Breast epithelium (tissue), 4 donors: ENCODE data around the gene PPP1R1B. TPM values are rescaled to one million over a fixed set of nuclear protein-coding genes. Genes with fewer than 3 reads are reported as not detected.

Experiments used
- DNase-seq, 2 donors: peaks; one replicate each; pipeline ENCODE4 v3.0.0-alpha.2; 2019; ENCODE audit warnings: low spot score in 2 of 2
- H3K27ac ChIP-seq, 2 donors: fragments of 200-600 bp; sonication (generic) in 1 of 2; one replicate each; pipeline ENCODE4 v1.5.1; 2016 to 2019; ENCODE audit warnings: mild to moderate bottlenecking in 1 of 2
- H3K27me3 ChIP-seq, 2 donors: fragments of 200-600 bp; sonication (generic) in 1 of 2; one replicate each; pipeline versions ENCODE4 v1.5.1 to v1.6.0; 2017 to 2019; ENCODE audit warnings: control low read depth in 1 of 2, mild to moderate bottlenecking in 1 of 2
- H3K36me3 ChIP-seq: fragments of 200-600 bp; one replicate; pipeline ENCODE4 v1.5.1; 2019
- H3K4me1 ChIP-seq, 2 donors: fragments of 200-600 bp; sonication (generic); one replicate each; pipeline ENCODE4 v1.5.1; 2016 to 2019; ENCODE audit warnings: control low read depth in 1 of 2
- H3K4me3 ChIP-seq, 3 donors: fragments of 200-600 bp; sonication (generic); 1 replicate in 2 of 3; 2 replicates in 1 of 3; pipeline ENCODE4 v1.5.1; 2016 to 2019; ENCODE audit warnings: mild to moderate bottlenecking in 3 of 3, moderate library complexity in 2 of 3
- H3K9me3 ChIP-seq, 2 donors: fragments of 200-600 bp; sonication (generic) in 1 of 2; one replicate each; pipeline ENCODE4 v1.5.1; 2016 to 2019; ENCODE audit warnings: control low read depth in 1 of 2
- POLR2A ChIP-seq: fragments of 450-650 bp; IDR thresholded peaks from one replicate; pipeline ENCODE4 v1.6.1; 2016; ENCODE audit warnings: antibody characterized with exemption, mild to moderate bottlenecking, moderate library complexity
- POLR2AphosphoS5 ChIP-seq, 3 donors: sonication (generic); formaldehyde crosslinking; IDR thresholded peaks; one replicate each; pipeline ENCODE4 v1.6.1; 2017; ENCODE audit warnings: antibody characterized with exemption in 3 of 3
- intact Hi-C: fragments of 100-400 bp; cut with DNase I; formaldehyde crosslinking; loops from one replicate; pipeline ENCODE4 v1.15.1; 2023; ENCODE audit warnings: low total_unique reads
- total RNA-seq, 3 donors: library from RNA; depleted of rRNA; stranded (reverse); fragments of >200 nt; gene quantifications; one replicate each; pipeline ENCODE4 v1.1.0, GENCODE V29; 2016
- TF ChIP-seq, protein P1 (sequence below), 3 donors: fragments of 450-650 bp; IDR thresholded peaks; one replicate each; pipeline ENCODE4 v1.5.1; 2016 to 2017; ENCODE audit warnings: antibody characterized with exemption in 3 of 3, mild to moderate bottlenecking in 3 of 3, moderate library complexity in 3 of 3

Gene PPP1R1B
- total RNA-seq, result 10 to 100 TPM; 22.6 to 71.3 (median 67.5) TPM

DNA sequence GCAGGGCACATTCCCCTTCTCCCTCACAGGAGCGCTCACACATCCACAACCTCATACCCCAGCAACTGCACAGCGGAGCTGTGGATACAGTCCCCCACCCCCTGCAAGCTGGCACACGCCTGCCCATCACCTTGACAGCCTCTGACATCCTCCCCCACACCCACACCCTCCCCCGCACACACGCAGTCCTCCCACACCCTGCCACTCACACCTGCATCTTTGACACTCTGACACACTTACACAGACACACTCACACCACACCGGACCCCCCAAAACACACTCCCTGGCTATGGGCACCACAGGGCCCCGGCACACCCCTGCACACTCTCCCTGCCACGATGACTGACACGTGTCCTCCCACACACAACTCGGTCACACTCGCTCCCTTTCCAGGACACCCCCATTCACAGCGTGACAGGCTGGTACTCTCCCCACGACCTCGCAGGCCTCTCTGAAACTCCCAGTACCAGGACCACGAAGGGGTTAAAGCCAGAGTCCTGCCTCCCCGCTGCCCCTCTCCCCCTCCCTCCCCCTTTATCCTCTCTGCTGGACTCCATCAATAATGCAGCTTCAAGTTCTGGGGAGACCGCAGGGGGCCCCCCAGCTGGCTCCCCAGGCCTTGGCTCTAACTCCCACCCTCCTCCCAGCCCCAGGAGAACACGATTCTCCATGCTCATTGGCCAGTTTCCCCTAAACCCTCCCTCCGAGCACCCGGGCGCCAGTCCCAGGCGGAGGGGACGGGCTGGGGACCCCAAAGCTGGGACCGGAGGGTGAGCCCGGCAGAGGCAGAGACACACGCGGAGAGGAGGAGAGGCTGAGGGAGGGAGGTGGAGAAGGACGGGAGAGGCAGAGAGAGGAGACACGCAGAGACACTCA lies at the start of gene PPP1R1B:
Gene PPP1R1B (plus strand): TSS at position 782 of the 876 bp plus-strand sequence. CDS start 441 bp downstream, outside the sequence.
- DNase-seq, result no peak
- no peaks in the 10 kb centered on the region for H3K36me3 ChIP-seq
- intact Hi-C loops, result loop anchor here (10.0 kb wide), 1 partner anchor 128 kb away; no protein-coding TSS in a partner anchor
- no peak for TF ChIP-seq POLR2AphosphoS5 (IDR thresholded peaks at IDR 0.05)
- TF ChIP-seq, protein P1, sequence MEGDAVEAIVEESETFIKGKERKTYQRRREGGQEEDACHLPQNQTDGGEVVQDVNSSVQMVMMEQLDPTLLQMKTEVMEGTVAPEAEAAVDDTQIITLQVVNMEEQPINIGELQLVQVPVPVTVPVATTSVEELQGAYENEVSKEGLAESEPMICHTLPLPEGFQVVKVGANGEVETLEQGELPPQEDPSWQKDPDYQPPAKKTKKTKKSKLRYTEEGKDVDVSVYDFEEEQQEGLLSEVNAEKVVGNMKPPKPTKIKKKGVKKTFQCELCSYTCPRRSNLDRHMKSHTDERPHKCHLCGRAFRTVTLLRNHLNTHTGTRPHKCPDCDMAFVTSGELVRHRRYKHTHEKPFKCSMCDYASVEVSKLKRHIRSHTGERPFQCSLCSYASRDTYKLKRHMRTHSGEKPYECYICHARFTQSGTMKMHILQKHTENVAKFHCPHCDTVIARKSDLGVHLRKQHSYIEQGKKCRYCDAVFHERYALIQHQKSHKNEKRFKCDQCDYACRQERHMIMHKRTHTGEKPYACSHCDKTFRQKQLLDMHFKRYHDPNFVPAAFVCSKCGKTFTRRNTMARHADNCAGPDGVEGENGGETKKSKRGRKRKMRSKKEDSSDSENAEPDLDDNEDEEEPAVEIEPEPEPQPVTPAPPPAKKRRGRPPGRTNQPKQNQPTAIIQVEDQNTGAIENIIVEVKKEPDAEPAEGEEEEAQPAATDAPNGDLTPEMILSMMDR (IDR thresholded peaks at IDR 0.05), result no peak
- no peak for TF ChIP-seq POLR2A
- H3K4me1 ChIP-seq, result peaks cover 6 to 24% of the 10 kb centered on the region in 2 donors
- peaks cover 0 to 3% of the 10 kb centered on the region in 2 donors for H3K27me3 ChIP-seq
- no peaks in the 10 kb centered on the region for H3K9me3 ChIP-seq
- H3K4me3 ChIP-seq, result peak within 1 kb of the TSS; percentile 14 to 70 (median 68)
- peak within 1 kb of the TSS; percentile 91 to 93 for H3K27ac ChIP-seq

DNA sequence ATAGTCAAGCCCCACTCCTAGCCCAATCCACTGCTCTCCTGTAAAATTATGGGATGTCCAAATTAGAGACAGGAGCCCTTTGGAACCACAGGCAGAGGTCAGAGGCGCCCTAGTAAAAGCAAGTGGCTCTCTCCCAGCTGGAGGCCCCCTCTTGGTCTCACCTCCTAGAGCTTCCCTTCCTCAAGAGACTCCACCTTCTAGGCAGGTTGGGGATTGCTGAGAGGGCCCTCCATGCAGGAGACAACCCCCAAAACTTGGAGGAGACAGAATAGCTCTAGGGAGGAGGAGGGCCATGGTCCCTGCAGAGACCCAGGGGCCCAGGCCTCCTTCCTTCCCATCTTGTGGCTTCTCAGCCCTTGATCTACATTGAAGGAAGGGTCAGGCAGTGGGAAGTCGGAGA lies 48.5 kb upstream of the PPP1R1B start:
- Histone ChIP-seq H3K27ac (no peak overlapping the region), H3K4me1 (no peaks in the 10 kb centered on the region), H3K4me3 (no peak overlapping the region), H3K9me3 (no peaks in the 10 kb centered on the region), H3K36me3 (no peaks in the 10 kb centered on the region), H3K27me3 (no peaks in the 10 kb centered on the region)
- TF ChIP-seq, protein P1 (IDR thresholded peaks at IDR 0.05), result no peak
- TF ChIP-seq POLR2AphosphoS5 (IDR thresholded peaks at IDR 0.05), result no peak
- TF ChIP-seq POLR2A, result no peak
- intact Hi-C loops, result loop anchor here (5.0 kb wide), 1 partner anchor 269 kb away; no protein-coding TSS in a partner anchor
- DNase-seq, result no peak

DNA sequence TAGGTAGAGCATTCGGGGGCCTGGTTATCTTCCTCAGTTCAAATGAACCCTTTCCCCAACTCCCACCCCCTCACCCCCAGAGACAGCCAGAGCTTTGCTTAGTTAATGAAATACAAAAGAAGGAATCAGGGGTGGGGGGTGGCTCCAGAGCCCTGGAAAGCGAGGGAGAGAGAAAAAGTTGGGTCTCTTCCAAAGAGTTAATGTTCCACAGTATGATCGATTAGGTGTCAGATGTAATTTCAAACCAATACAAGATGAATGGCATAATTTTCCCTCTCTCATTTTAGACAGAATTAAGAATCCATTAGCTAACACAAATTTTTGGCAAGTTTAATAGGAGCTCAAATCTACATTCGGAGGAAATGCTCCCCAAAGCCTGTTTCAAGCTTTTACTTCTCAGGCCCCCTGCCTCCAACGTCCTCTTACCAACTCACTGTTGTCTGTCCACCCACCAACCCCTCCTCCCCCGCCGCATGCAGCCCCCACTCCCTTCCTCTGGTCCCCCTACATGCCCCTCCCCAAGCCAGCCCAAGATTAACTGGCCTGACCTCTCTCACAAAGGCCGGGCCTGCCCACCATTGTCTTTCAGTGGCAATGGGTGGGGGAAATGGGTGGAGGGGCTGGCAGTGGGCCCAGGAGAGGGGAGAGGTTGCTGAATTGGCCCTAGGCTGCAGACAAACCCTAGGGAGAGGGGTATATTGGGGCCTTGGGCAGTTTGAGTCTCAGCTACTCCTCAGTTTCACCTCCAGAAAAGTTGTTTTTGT lies 47.3 kb upstream of the PPP1R1B start:
- Histone ChIP-seq H3K4me1 (no peaks in the 10 kb centered on the region), H3K9me3 (no peaks in the 10 kb centered on the region), H3K4me3 (no peak overlapping the region), H3K27me3 (no peaks in the 10 kb centered on the region), H3K36me3 (no peaks in the 10 kb centered on the region), H3K27ac (no peak overlapping the region)
- DNase-seq, result no peak
- intact Hi-C loops, result loop anchor here (5.0 kb wide), 1 partner anchor 268 kb away; no protein-coding TSS in a partner anchor
- TF ChIP-seq POLR2AphosphoS5 (IDR thresholded peaks at IDR 0.05) (no peak), POLR2A (no peak)
- TF ChIP-seq, protein P1 (IDR thresholded peaks at IDR 0.05), result no peak

DNA sequence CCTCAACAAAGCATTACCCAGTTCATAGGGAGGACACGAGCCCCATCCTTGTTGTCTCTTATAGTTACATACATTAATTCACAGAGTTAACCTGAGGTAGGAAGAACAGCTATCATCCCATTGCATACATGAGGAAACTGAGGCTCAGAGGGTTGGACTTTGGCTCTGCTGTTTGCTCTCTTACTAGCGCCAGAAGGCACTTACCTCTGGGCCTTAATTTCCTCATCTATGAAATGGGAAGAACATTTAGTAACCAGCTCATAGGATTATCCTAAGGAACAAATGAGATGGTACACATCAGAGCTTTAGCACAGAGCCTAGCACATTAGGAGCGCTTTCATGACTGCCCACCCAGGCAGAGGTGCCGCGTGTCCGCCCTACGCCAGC lies 46.7 kb upstream of the PPP1R1B start:
- Histone ChIP-seq H3K36me3 (no peaks in the 10 kb centered on the region), H3K27me3 (no peaks in the 10 kb centered on the region), H3K4me1 (no peaks in the 10 kb centered on the region), H3K4me3 (no peak overlapping the region), H3K9me3 (no peaks in the 10 kb centered on the region), H3K27ac (no peak overlapping the region)
- intact Hi-C loops, result no loop called here
- DNase-seq, result no peak
- TF ChIP-seq POLR2AphosphoS5 (IDR thresholded peaks at IDR 0.05) (no peak), POLR2A (no peak)
- TF ChIP-seq, protein P1 (IDR thresholded peaks at IDR 0.05), result no peak
